ENCODE results near the gene BTBD9.

- TF ChIP-seq MAFK (IDR thresholded peaks at IDR 0.05; ENCODE audit: partially characterized antibody) = no peak
- TF ChIP-seq CTCF (IDR thresholded peaks at IDR 0.05) = no peak
Observed at GRCh38 chr6:38509713-38510112, 130.0 kb downstream of the BTBD9 start.

Measured in A549 (cell line).